Lower leg skin (tissue), 3 donors: ENCODE measurements around the gene C1orf116.

Experiments used
- CTCF ChIP-seq, 3 donors: fragments of 450-650 bp; IDR thresholded peaks; one replicate each; pipeline ENCODE4 v1.5.1; 2016; ENCODE audit warnings: antibody characterized with exemption in 3 of 3, mild to moderate bottlenecking in 3 of 3, moderate library complexity in 2 of 3
- POLR2A ChIP-seq, 2 donors: fragments of 450-650 bp; IDR thresholded peaks; one replicate each; pipeline ENCODE4 v1.6.1; 2016 to 2017; ENCODE audit warnings: antibody characterized with exemption in 2 of 2, mild to moderate bottlenecking in 1 of 2, moderate library complexity in 1 of 2

GRCh38 chr1:206987873-206988272 lies 44.7 kb downstream of the C1orf116 start:
- TF ChIP-seq CTCF (IDR thresholded peaks at IDR 0.05), result no peak
- no peak for TF ChIP-seq POLR2A (IDR thresholded peaks at IDR 0.05)
